Ishikawa (cell line): ENCODE data around the gene MAPRE3.

Experiments
- CEBPB ChIP-seq: IDR thresholded peaks from 2 replicates; pipeline ENCODE4 v1.6.1; 2012
- CREB1 ChIP-seq: IDR thresholded peaks from 2 replicates; pipeline ENCODE4 v1.6.1; 2012; ENCODE audit warnings: low read depth
- EGR1 ChIP-seq: IDR thresholded peaks from 2 replicates; pipeline ENCODE4 v1.6.1; 2012
- EP300 ChIP-seq: IDR thresholded peaks from 2 replicates; pipeline ENCODE4 v1.6.1; 2012; ENCODE audit warnings: borderline replicate concordance
- FOXM1 ChIP-seq: IDR thresholded peaks from 2 replicates; pipeline ENCODE4 v1.6.1; 2012; ENCODE audit warnings: low read depth, borderline replicate concordance
- NFIC ChIP-seq: IDR thresholded peaks from 2 replicates; pipeline ENCODE4 v1.6.1; 2012
- RAD21 ChIP-seq: IDR thresholded peaks from 2 replicates; pipeline ENCODE4 v1.6.1; 2012; ENCODE audit warnings: low read depth
- TAF1 ChIP-seq: IDR thresholded peaks from 2 replicates; pipeline ENCODE4 v1.6.1; 2012; ENCODE audit warnings: low read depth, mild to moderate bottlenecking
- TCF12 ChIP-seq: IDR thresholded peaks from 2 replicates; pipeline ENCODE4 v1.6.1; 2012; ENCODE audit warnings: low read depth
- TEAD4 ChIP-seq: IDR thresholded peaks from 2 replicates; pipeline ENCODE4 v1.6.1; 2012
- YY1 ChIP-seq: IDR thresholded peaks from 2 replicates; pipeline ENCODE4 v1.6.1; 2012; ENCODE audit warnings: low read depth
- ZBTB7A ChIP-seq: IDR thresholded peaks from 2 replicates; pipeline ENCODE4 v1.6.1; 2012; ENCODE audit warnings: low read depth
- TF ChIP-seq, protein P1 (sequence below): IDR thresholded peaks from 2 replicates; pipeline ENCODE4 v1.6.1; 2012
- TF ChIP-seq, protein P2 (sequence below): IDR thresholded peaks from 2 replicates; pipeline ENCODE4 v1.6.1; 2012; ENCODE audit warnings: low read depth, mild to moderate bottlenecking
- TF ChIP-seq, protein P3 (sequence below): IDR thresholded peaks from 2 replicates; pipeline ENCODE4 v1.6.1; 2012

The MAPRE3 gene

DNA sequence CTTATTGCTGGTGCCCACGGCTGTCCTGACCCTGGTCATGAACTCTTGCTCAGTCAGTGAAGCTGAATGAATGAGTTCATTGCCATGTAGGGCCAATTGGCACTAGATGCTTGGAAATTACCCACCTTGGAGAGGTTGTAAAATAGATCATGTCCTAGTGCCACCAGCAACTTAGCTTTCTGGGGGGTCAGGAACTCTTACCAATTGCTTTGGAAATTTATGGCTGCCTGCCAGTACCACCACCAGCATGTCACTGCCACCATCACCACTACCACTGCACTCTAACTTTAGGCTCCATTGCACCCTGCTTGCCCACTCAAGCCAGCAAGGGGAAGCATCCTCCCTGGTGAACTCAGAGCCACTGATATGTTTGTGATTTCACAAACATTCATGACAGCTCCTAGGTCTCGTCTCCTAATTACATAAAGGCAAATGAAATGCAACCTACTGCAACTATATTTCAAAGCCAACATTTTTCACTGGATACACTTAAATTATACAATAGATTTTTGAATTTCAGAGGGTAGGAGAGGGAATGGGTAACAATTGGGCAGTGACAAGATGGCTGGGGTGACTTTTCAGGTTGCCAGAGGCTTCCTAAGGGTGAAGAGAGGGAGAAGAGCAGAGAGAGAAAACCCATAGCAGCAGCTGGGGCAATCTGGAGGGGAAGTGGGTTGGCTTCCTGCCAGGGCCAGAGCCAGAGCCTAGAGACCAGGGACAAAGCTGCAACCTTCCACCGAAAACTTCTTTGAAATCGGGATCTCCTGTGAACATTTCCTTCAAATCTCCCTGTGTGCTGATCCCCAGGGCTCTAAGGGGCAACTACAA is 104.5 kb downstream of the MAPRE3 start:
- TF ChIP-seq FOXM1 (no peak), TAF1 (no peak), RAD21 (no peak), EP300 (no peak), CEBPB (no peak), TEAD4 (no peak), TCF12 (no peak), YY1 (no peak), CREB1 (no peak), ZBTB7A (no peak), EGR1 (no peak)
- TF ChIP-seq, protein P1, sequence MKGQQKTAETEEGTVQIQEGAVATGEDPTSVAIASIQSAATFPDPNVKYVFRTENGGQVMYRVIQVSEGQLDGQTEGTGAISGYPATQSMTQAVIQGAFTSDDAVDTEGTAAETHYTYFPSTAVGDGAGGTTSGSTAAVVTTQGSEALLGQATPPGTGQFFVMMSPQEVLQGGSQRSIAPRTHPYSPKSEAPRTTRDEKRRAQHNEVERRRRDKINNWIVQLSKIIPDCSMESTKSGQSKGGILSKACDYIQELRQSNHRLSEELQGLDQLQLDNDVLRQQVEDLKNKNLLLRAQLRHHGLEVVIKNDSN: no peak
- TF ChIP-seq, protein P2, sequence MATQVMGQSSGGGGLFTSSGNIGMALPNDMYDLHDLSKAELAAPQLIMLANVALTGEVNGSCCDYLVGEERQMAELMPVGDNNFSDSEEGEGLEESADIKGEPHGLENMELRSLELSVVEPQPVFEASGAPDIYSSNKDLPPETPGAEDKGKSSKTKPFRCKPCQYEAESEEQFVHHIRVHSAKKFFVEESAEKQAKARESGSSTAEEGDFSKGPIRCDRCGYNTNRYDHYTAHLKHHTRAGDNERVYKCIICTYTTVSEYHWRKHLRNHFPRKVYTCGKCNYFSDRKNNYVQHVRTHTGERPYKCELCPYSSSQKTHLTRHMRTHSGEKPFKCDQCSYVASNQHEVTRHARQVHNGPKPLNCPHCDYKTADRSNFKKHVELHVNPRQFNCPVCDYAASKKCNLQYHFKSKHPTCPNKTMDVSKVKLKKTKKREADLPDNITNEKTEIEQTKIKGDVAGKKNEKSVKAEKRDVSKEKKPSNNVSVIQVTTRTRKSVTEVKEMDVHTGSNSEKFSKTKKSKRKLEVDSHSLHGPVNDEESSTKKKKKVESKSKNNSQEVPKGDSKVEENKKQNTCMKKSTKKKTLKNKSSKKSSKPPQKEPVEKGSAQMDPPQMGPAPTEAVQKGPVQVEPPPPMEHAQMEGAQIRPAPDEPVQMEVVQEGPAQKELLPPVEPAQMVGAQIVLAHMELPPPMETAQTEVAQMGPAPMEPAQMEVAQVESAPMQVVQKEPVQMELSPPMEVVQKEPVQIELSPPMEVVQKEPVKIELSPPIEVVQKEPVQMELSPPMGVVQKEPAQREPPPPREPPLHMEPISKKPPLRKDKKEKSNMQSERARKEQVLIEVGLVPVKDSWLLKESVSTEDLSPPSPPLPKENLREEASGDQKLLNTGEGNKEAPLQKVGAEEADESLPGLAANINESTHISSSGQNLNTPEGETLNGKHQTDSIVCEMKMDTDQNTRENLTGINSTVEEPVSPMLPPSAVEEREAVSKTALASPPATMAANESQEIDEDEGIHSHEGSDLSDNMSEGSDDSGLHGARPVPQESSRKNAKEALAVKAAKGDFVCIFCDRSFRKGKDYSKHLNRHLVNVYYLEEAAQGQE: no peak
- TF ChIP-seq, protein P3, sequence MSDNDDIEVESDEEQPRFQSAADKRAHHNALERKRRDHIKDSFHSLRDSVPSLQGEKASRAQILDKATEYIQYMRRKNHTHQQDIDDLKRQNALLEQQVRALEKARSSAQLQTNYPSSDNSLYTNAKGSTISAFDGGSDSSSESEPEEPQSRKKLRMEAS: no peak

DNA sequence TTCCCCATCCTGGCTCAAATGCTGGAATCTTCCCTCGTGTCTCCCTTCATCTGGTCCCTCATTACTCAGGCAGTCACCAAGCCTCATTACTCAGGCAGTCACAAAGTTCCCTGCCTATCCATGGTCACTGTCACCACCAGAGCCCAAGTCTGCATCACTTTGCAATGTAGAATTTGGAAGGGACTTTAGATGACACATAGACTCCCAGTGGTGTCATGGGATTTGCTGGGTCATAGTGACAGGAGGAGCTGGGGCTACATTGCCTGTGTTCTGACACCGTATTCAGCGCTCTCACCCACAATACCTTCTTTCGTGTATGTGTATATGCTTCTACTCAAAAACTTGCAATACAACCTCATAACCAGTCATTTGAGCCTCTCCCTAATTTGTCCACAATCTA is 105.9 kb downstream of the MAPRE3 start:
- TF ChIP-seq, protein P2: no peak
- TF ChIP-seq, protein P3: no peak
- no peak for TF ChIP-seq CEBPB
- no peak for TF ChIP-seq NFIC
- no peak for TF ChIP-seq RAD21
- TF ChIP-seq TEAD4: no peak
- TF ChIP-seq CREB1: no peak
- no peak for TF ChIP-seq EP300
- TF ChIP-seq YY1: no peak
- TF ChIP-seq TCF12: no peak
- TF ChIP-seq TAF1: no peak
- TF ChIP-seq ZBTB7A: no peak
- TF ChIP-seq, protein P1: no peak
